LHCN-M2 (cell line): Measurements from ENCODE around the gene TAPT1. TPM values are rescaled to one million over a fixed set of nuclear protein-coding genes. Genes with fewer than 3 reads are reported as not detected.
"Not testable (repeated sequence)": the region's sequence is repeated elsewhere in the genome, so short reads cannot be mapped to it uniquely, and the experiment has no call there.

Experiments
- DNase-seq: peaks from one replicate; pipeline ENCODE4 v3.0.0-alpha.2; 2012; ENCODE audit warnings: low read depth
- total RNA-seq: library from RNA; depleted of rRNA; stranded (reverse); fragments of >200 nt; gene quantifications from 2 replicates; pipeline ENCODE4 v1.2.3, GENCODE V29; 2014

Gene TAPT1
- total RNA-seq, 1 experiment from 2014 or later: 10.1 TPM

DNA sequence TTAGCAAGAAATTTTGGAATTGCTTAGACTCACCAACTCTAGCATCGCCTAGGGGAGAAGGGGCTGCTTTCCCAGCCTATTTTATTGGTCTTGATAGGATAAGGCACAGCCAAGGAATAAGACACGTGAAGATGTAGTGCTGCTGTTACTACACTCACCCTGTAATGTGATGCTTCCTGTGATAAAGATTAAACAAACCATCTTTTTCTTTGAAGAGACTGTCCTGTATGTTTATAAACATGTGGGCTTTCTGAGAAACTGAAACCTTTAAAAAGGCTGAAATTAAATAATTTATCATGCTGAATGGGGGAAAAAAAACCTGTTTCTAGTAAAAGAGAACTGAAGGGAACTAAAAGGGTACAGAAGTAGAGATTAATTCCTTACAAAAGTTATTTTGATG is 13.2 kb downstream of the TAPT1 start:
- DNase-seq: no peak

DNA sequence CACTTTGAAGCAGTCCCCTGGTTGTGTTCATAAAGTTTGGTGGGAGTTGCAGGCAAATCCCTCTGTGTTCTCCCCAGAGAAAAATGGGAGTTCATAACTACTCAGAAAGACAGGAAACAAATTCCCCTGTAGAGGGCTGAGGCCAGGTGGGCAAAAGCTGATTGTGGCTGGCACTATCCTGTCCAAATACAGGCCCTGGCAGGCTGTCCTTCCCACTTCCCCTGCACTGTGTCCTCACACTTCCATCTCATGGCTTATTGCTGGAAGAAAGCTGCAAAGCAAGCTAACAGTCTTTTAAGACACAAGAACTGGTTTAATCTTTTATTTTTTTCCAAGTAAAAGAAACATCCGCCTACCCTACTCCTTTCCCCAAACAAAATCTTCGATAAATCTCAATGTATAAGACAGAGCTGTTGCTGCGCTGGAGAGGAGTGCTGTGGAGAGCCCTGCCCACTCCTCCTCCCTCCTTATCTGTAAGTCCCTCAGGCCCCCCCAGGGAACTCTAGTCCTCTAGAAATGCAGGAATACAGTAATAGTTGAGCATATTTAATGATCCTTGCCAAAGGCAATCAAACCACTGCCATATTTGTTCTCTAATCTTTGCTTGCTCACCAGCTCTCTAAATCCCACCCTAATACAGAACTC is 14.0 kb downstream of the TAPT1 start:
- no peak for DNase-seq

DNA sequence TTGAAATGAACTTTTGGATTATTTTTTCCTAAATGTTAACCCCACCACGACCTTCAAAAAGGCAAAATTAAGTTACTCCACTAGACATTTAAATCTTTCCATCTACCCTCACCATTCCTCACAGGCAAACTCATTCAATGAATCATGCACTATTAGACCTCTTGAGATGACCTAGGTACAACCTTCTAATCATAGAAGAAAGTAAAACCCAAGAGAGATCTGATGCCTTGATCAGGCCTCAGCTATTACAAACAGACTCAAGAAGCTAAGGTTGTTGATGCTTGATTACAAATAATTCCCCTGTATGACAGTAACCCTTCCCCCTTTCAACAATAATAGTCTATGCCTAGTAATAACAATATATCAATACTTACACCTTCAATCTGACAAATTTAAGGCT is 18.9 kb downstream of the TAPT1 start:
- no peak for DNase-seq

DNA sequence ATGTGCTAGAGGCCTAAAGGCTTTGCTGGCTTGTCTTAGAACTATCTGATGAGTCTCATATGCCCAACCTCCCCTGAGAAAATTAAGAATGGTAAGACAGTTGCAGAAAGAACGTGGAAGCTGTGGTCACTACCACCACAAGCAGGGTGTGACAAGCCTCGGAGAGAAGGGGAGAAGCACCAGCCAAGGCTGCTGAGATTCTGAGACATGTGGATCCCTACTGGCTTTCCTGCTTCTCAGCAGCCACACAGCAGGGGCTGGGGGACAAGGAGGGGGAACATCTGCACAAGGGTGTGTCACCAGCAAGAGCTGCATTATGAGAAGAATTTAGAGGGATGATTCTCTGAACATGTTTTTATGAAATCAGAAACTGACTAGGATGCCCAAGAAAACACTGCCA is 19.4 kb downstream of the TAPT1 start:
- DNase-seq: peak; percentile 29

DNA sequence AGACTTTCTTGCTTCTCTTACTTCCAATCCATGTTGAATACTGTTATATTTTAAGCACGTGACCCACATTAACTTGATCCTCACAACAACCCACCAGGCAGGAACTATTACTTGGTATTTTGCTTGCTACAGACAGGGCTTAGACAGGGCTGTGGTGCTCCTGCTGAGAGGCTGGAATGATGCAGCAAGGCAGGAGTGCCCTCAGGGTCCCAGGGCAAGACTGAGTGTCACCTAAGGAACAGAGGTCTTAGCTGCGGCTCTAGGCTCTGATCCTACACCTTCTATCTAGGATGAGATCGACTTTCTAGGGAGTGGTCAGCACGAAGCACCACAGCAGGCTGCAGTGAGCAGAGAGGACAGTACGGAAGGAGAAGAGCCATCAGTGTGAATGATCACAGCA is 20.0 kb downstream of the TAPT1 start:
- no peak for DNase-seq

DNA sequence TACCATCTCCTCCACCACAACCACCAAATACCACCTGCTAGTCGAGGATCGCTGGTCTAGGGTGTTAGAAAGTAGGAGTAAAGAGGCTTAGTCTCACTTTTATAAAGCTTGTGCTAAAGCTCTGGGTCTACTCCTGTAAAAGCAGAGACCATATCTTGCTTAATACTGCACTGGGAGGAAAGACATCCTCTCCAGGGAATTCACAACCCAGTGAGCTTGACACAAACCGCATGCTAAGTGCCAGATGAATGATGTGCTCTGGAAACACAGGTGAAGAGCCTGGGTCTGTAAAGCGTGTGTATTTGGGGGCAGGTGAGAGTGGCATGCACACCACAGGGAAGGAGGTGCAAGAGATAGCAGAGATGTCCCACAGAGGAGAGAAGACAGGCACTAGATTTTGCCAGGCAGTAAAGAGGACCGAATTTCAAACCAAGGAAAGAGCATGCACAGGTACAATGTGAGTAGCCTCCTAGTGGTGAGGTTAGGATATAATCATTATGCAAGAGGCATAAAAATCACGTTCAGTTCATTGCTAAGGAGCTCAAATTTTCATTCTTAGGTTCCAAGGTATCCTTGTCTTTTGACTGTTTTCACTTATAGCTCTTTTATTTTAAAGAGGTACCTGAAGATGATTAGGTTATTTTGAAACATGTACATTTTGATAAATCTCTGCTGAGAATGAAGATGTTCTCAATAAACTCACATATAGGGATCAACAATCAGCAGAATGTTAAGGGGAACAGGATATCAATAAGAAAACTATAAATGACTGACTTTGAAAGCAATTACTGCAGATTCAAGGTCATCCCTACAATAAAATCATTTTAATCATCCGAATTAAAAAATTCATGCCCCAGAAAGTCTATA is 20.7 kb downstream of the TAPT1 start:
- DNase-seq: no peak

DNA sequence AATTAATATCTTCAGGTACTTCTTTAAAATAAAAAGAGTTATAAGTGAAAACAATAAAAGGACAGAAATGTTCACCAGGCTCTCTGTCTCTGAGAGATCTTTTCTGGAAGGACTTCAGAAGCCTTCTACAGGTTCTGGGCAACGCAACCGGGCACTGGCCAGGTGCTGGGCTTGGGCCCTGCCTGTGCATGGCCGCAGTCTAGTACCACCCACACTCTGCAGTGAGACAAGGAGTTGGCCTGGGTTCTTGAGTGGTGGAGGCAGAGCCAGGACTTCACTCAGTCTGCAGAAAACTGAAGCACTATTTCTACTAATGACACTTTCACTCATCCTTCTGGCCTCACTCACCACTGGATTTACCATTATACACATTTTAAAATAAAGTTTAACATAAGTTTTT is 21.8 kb downstream of the TAPT1 start:
- no peak for DNase-seq

DNA sequence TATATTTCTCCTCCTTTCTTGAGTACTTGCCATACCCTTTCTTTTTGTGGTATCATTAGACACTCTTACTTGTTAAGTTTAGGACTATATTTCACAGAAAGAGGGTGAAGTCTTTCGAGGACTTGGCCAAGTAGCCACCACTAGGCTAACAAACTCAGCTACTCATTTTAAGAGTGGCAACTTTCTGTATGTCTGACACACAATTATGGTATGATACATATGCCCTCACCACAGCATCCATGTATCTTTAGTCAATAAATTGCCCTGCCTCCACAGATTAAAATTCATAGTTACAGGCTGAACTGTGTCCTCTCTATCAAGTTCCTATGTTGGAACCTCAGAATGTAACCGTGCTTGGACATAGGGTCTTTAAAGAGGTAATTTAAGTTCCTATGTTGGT is 23.2 kb downstream of the TAPT1 start:
- DNase-seq: no peak

DNA sequence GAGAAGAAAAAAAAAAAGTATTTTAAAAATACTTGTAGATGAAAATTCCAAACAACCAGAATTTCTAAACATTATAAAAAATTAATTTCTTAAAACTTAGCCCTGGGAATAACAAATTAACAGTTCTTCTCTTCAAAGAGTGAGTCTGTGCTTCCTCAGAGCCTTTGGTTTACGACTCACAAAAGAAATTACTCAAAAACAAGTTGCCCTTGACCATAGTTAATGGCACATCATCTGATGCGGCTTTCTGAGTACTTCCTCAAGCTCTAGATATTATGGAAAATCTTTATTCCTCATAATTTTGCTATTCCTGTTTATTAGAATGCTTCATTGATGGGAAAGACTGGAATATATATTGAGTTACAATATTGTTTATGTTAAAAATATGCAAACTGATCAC is 23.7 kb downstream of the TAPT1 start:
- no peak for DNase-seq

DNA sequence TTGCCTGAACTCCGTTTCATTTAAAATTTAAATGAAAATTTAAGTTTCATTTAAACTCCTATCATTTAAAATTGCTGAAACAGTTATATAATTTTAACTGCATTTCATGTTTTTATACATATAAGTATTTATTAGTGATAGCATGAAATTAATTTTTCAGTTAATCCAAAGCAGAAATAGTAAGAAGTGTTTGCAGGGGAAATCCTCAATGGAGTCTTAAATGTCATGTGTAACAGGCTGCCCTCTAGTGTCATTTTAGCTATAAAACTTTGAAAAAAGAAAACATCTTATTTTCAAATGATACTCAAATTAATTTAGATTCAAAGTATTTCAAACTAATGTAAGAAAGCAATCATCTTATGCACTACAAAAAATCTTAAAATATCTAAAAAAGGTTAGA is 27.2 kb downstream of the TAPT1 start:
- peak; percentile 20 for DNase-seq

DNA sequence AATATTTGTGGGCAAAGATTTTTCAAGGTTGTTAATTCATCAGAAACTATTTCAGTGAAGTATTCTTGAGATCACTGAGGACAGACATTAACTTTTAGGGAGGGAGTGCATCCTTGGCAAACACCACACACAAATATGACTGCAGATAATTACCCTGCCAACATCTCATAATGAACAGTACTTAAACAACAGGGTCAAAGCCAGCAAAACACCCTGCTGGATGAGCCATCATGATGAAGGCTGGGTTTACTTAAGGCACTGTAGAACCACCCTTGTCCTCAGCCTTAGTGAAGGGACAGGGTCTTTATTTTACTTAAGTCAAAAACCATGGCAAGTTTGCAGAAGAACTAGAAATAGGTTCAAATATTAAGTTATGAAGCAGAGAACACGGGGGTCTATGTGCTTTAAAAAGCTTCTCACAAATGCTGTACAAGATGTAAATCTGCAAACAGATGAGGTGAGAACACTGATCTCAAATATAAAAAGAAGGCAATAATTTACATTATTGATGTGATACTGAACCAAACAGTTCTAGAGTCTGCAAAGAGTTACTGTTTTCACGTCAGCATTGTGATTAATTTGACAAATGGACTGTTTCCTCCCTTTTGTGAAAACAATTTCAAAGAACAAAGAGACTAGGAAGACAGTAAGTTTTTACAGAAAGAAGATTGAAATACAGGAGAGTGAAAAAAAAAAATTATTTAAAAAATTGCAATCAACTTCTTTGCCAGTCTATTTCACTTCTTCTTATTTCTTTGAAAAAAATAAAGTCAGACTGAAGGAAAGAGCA is 28.2 kb downstream of the TAPT1 start:
- DNase-seq: no peak

DNA sequence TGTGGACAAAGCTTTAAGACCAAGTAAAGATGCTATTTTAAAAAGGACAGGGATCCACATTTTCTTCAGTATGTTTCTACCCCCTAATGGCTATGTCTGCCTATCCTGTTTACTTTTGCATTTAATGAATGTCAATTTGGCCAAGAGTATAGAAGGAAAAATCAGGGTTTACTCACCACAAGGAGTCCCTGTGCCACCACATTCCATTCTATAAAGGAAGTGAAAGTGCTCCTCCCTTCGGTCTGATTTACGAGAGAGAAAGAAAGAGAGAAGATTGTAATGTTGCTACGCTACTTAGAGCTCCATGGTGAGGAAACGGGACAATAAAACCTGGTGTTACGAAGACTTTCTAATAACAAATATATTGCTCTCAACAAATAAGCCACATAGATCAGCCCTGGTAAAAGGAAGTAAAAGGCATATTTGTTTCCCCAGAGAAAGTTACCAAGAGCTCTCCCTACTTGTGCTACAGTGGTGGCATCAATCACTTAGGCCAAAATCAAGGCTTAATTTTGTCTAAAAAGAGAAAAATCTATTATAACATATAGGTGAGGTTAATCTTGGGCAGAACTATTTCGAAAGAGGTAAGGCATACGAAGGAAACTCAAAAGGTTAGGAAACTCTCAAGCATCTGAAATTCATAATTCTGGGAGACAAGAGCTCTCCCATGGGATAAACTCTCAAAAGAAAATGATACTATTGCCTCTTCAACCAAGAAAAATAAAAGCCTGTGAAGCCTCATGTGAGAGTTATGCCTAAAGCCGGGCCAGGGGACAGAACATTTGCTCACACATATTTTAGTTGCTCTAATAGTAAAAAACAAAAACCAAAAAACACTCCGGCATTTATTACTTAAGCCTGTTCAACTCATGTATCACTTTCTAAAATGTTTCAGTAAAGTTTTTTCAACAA is 29.5 kb downstream of the TAPT1 start:
- DNase-seq: peak; percentile 77

DNA sequence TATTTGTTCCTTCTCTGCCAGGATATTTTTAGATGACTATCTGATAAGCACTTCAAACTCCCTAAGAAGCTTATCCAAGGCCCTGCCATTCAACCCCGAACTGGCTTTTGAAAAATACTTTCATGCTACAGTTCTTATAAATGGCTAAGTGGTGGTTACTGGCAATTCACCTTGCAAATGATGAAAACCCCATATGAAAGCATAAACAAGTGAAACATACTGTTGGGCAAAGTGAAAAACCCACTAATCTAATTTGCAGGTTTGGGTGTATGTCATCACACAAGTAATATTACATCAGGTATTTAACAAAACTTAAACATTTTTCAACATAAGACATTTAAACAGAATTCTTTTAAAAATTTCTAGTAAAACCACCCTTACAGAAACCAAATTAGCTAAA is 31.1 kb downstream of the TAPT1 start:
- DNase-seq: no peak

DNA sequence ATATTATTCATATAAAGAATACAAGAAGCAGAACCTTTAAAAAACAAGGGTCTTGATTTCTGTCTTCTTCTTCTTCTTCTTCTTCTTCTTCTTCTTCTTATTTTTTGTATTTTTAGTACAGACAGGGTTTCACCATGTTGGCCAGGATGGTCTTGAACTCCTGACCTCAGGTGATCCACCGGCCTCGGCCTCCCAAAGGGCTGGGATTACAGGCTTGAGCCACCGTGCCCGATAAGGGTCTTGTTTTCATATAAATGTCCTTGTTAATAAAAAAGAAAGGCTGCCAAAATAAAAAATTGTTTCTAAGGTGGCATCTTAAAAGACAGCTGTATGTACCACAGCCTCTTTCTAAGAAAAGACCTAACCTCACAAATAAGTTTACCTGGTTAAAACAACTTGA is 31.5 kb downstream of the TAPT1 start:
- DNase-seq: not testable (repeated sequence)

DNA sequence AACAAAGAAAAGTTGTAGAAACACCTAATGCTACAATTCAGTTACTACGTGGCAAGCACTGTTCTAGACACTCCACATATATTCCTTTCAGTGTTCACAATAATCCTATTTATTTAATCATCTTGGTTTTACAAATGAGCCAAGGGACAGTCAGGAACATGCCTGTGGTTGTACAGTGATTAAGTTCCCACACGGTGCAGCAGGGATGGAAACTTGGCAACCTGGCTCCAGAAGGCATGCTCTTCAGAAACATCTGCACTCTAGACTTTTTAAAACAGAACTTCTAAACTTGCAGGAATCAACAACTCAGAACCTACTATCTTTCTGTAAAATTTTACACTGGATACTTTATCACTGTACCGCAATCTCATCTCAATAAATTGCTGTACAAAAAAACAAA is 32.1 kb downstream of the TAPT1 start:
- peak; percentile 36 for DNase-seq

DNA sequence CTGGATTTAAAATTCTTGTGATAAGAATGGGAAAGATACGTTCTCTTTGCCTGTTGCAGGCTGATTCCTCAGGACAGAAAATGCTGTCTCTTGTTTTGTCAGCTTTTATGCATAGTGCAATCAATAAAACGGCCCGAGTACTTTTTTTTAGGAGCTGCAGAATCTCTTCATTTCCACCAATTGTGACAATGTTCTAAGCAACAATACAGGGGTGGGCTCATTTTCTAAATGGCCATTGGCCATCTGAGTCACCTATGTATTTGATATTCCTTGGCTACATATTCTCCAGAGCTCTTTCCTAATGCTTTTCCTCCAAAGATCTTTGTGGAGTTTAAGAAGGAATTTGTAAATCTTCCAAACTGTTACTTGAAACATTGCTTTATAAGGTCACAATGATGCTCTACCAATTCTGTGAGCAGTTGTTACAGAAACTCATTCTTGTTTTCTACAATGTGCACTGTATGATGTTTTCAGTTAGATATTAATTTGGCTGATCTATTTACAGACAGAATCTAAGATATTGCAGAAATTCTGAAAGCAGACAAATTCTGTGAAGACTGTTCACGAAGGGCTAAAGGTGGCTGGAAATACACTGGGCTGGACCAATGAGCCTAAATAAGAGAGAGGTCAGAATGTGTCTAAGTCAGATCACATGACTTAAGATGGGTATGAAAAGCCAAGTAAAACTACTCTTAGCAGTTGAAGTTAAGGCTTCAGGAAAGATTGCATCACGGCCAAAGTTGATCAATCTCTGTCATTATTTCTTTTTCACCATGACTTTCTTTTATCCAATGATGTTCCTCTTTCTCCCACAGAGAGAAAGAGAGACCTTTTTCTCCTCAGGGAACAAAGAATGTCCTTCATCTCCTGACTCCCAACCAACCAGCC is 33.4 kb downstream of the TAPT1 start:
- DNase-seq: no peak

DNA sequence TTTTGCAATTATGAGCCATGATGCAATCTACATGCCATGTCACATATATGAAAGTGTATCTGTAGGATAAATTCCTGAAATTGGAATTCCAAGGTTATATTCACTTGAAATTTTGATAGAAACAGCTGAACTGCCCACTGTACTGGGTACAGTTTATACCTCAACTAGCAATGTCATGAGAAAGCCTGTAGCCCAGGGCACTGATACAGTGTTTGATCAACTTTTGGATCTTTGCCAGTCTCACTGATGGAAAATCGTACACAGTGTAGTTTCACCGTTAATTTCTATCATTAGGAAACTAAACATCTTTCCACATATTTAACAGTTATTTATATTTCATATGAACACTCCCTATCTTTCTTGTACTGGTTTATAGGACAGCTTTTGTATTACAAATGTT is 34.2 kb downstream of the TAPT1 start:
- no peak for DNase-seq

DNA sequence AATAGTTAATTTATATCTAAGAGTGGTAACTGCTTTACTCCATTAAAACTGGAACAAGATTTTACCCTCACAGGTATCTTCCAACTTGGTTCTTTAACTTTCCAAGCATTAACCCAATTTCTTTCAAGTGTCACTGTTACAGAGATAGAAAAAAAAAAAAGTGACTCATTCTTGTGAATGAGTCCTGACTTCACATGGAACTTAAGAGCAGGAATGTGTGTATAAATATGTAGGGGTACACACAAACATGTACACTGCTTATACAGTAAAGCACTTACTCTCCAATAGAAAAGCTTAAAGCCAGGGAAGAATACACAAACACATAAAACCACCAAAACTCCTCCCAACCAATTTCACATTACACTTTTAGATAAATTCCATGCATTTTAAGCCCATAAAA is 38.8 kb downstream of the TAPT1 start:
- no peak for DNase-seq

DNA sequence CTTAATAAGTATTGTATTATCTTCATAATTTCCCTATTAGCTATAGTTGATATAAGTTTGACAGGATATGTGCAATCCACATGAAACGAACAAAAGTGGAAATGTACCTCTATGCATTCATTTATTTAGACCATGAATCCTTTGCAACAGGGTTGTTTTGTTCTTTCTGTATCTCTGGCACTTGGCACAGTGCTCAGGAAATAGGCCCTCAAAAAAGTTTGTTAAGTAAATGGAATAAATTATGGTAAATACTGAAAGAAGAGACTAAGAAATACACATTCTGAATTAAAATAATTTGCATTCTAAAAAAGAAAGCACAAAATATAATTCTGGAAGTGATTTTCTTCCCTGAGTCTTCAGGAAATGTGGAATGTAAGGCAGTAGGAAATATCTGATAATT is 39.3 kb downstream of the TAPT1 start:
- DNase-seq: no peak

DNA sequence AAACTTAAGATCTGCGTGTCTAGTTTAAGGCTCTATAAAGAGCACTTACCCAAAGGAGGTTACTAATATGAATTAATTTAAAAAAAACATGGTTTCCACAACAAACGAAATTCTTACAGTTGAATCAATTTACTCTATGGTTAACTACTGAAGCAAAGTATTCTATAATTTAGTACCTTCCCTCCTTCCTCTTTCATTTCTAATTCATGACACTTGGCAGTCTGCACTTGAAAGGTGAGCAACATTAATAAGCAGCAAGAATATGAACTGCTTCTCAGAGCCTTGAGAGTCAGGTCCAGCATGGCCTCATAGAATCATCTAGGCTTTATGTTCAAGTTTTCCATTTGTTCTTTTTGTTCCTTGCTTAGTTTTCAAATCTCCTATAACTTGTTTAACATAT is 42.7 kb downstream of the TAPT1 start:
- DNase-seq: no peak
